ENCODE data around the gene CCDC43.

The CCDC43 gene

GRCh38 chr17:44628243-44629188 is 61.1 kb downstream of the CCDC43 start:
- DNase-seq (ENCODE audit: extremely low spot score, insufficient read length, low read depth) (peak; percentile 53), FAIRE-seq (peak; percentile 82)

GRCh38 chr17:44627513-44628242 is 61.9 kb downstream of the CCDC43 start:
- FAIRE-seq = no peak
- DNase-seq (ENCODE audit: extremely low spot score, insufficient read length, low read depth) = no peak

All from GM18507 (cell line).